Suprapubic skin (tissue), 4 donors: ENCODE measurements around the gene UBE3A. TPM values are rescaled to one million over a fixed set of nuclear protein-coding genes. Genes with fewer than 3 reads are reported as not detected.

Experiments used
- DNase-seq, 2 donors: peaks; one replicate each; pipeline ENCODE4 v3.0.0-alpha.2; 2019; ENCODE audit warnings: low spot score in 2 of 2
- H3K27ac ChIP-seq: fragments of 200-600 bp; sonication (generic); one replicate; pipeline ENCODE4 v1.5.1; 2019
- H3K27me3 ChIP-seq: fragments of 200-600 bp; sonication (generic); one replicate; pipeline ENCODE4 v1.5.1; 2019
- H3K36me3 ChIP-seq: fragments of 200-600 bp; sonication (generic); one replicate; pipeline ENCODE4 v1.5.1; 2019
- H3K4me1 ChIP-seq: fragments of 200-600 bp; sonication (generic); one replicate; pipeline ENCODE4 v1.5.1; 2019
- H3K4me3 ChIP-seq: fragments of 200-600 bp; sonication (generic); one replicate; pipeline ENCODE4 v1.5.1; 2019; ENCODE audit warnings: mild to moderate bottlenecking
- H3K9me3 ChIP-seq: fragments of 200-600 bp; sonication (generic); one replicate; pipeline ENCODE4 v1.5.1; 2019
- CTCF ChIP-seq, 2 donors: fragments of 200-600 bp in 1 of 2; fragments of 450-650 bp in 1 of 2; sonication (generic) in 1 of 2; IDR thresholded peaks; one replicate each; pipeline ENCODE4 v1.5.1; 2016 to 2019; ENCODE audit warnings: antibody characterized with exemption in 2 of 2, mild to moderate bottlenecking in 1 of 2, moderate library complexity in 1 of 2
- EP300 ChIP-seq: sonication (generic); formaldehyde crosslinking; IDR thresholded peaks from one replicate; pipeline ENCODE4 v1.6.1; 2017; ENCODE audit warnings: antibody characterized with exemption
- POLR2A ChIP-seq, 2 donors: fragments of 450-650 bp; IDR thresholded peaks; one replicate each; pipeline ENCODE4 v1.6.1; 2017; ENCODE audit warnings: antibody characterized with exemption in 2 of 2, mild to moderate bottlenecking in 2 of 2, moderate library complexity in 2 of 2
- POLR2AphosphoS5 ChIP-seq, 3 donors: sonication (generic); formaldehyde crosslinking; IDR thresholded peaks; one replicate each; pipeline ENCODE4 v1.6.1; 2017; ENCODE audit warnings: antibody characterized with exemption in 3 of 3
- WGBS: methylation state at CpG from one replicate; pipeline ENCODE4 v1.1.5; 2018; 5-methylcytosine and 5-hydroxymethylcytosine counted together
- total RNA-seq, 4 donors: library from RNA; depleted of rRNA; stranded (reverse); fragments of >200 nt; gene quantifications; one replicate each; pipeline ENCODE4 v1.1.0, GENCODE V29; 2016

The UBE3A gene
- total RNA-seq, 4 donors from 2014 or later, result 64.0 to 100 (median 85.0) TPM

- 50% methylated on average over 1 of the region's 1 CpG for WGBS
- no peak for DNase-seq
- Histone ChIP-seq H3K27ac (no peak overlapping the region), H3K4me1 (no peaks in the 10 kb centered on the region), H3K9me3 (no peaks in the 10 kb centered on the region), H3K27me3 (no peaks in the 10 kb centered on the region), H3K36me3 (peaks cover 11% of the 10 kb centered on the region), H3K4me3 (no peak overlapping the region)
- no peak for TF ChIP-seq EP300
Observed at GRCh38 chr15:25362545-25362944, 76.3 kb downstream of the UBE3A start.

GRCh38 chr15:25347707-25348106, 91.1 kb downstream of the UBE3A start:
- Histone ChIP-seq H3K9me3 (no peaks in the 10 kb centered on the region), H3K36me3 (peaks cover 39% of the 10 kb centered on the region), H3K27me3 (no peaks in the 10 kb centered on the region), H3K4me3 (no peak overlapping the region), H3K4me1 (peaks cover 12% of the 10 kb centered on the region), H3K27ac (no peak overlapping the region)
- no peak for DNase-seq
- no peak for TF ChIP-seq POLR2AphosphoS5 (IDR thresholded peaks at IDR 0.05)
- TF ChIP-seq CTCF (IDR thresholded peaks at IDR 0.05), result no peak
- no peak for TF ChIP-seq POLR2A (IDR thresholded peaks at IDR 0.05)
- no peak for TF ChIP-seq EP300
- WGBS, result 98% methylated on average over 2 of the region's 2 CpGs

- no peaks in the 10 kb centered on the region for H3K9me3 ChIP-seq
- DNase-seq, result no peak
- peak overlapping the region; percentile 11 for H3K4me3 ChIP-seq
- WGBS, result 55% methylated on average over 3 of the region's 3 CpGs
- TF ChIP-seq POLR2AphosphoS5 (IDR thresholded peaks at IDR 0.05) (no peak), POLR2A (IDR thresholded peaks at IDR 0.05) (no peak), EP300 (no peak), CTCF (IDR thresholded peaks at IDR 0.05) (no peak)
- peaks cover 29% of the 10 kb centered on the region for H3K36me3 ChIP-seq
- H3K4me1 ChIP-seq, result peaks cover 12% of the 10 kb centered on the region
- H3K27me3 ChIP-seq, result no peaks in the 10 kb centered on the region
- H3K27ac ChIP-seq, result peak overlapping the region; percentile 49
Observed at GRCh38 chr15:25346371-25346770, 92.5 kb downstream of the UBE3A start.

GRCh38 chr15:25345943-25346342, 92.9 kb downstream of the UBE3A start:
- Histone ChIP-seq H3K9me3 (no peaks in the 10 kb centered on the region), H3K4me3 (peak overlapping the region; percentile 11), H3K27me3 (no peaks in the 10 kb centered on the region), H3K27ac (peak overlapping the region; percentile 49), H3K4me1 (peaks cover 12% of the 10 kb centered on the region), H3K36me3 (peaks cover 27% of the 10 kb centered on the region)
- WGBS, result 61% methylated on average over 3 of the region's 3 CpGs
- TF ChIP-seq POLR2A (IDR thresholded peaks at IDR 0.05) (no peak), POLR2AphosphoS5 (IDR thresholded peaks at IDR 0.05) (no peak), CTCF (IDR thresholded peaks at IDR 0.05) (no peak), EP300 (no peak)
- no peak for DNase-seq

GRCh38 chr15:25342629-25343028, 96.2 kb downstream of the UBE3A start:
- TF ChIP-seq POLR2A (IDR thresholded peaks at IDR 0.05) (no peak), POLR2AphosphoS5 (IDR thresholded peaks at IDR 0.05) (no peak), CTCF (IDR thresholded peaks at IDR 0.05) (no peak), EP300 (no peak)
- Histone ChIP-seq H3K36me3 (peaks cover 34% of the 10 kb centered on the region), H3K9me3 (no peaks in the 10 kb centered on the region), H3K4me3 (no peak overlapping the region), H3K27ac (no peak overlapping the region), H3K4me1 (peaks cover 12% of the 10 kb centered on the region), H3K27me3 (no peaks in the 10 kb centered on the region)
- no peak for DNase-seq
- WGBS, result 95% methylated on average over 3 of the region's 3 CpGs

GRCh38 chr15:25339431-25339830, 99.4 kb downstream of the UBE3A start:
- Histone ChIP-seq H3K27ac (no peak overlapping the region), H3K27me3 (no peaks in the 10 kb centered on the region), H3K36me3 (peaks cover 52% of the 10 kb centered on the region), H3K9me3 (no peaks in the 10 kb centered on the region), H3K4me1 (no peaks in the 10 kb centered on the region), H3K4me3 (no peak overlapping the region)
- WGBS, result 78% methylated on average over 2 of the region's 2 CpGs
- DNase-seq, result no peak
- TF ChIP-seq EP300 (no peak), CTCF (IDR thresholded peaks at IDR 0.05) (no peak), POLR2AphosphoS5 (IDR thresholded peaks at IDR 0.05) (no peak), POLR2A (IDR thresholded peaks at IDR 0.05) (no peak)
